Right lung (tissue), 5 donors: ENCODE results near the gene CD6. TPM values are rescaled to one million over a fixed set of nuclear protein-coding genes. Genes with fewer than 3 reads are reported as not detected.

ENCODE experiments used
- DNase-seq, 2 donors: peaks; one replicate each; pipeline ENCODE4 v3.0.0-alpha.2; 2013
- polyA plus RNA-seq, 5 donors: library from polyadenylated mRNA; unstranded; fragments of 120-200 nt; gene quantifications; one replicate each; pipeline versions ENCODE4 v1.2.1 to v1.2.3, GENCODE V29; 2013; ENCODE audit warnings: inconsistent platforms in 1 of 5, low replicate concordance in 1 of 5; ENCODE audit not compliant: insufficient read length in 5 of 5, insufficient read depth in 1 of 5

The CD6 gene
- polyA plus RNA-seq, 5 donors = 0.99 to 2.1 (median 1.1) TPM

- DNase-seq = no peak
Observed at GRCh38 chr11:60934790-60935605, 36.5 kb upstream of the CD6 start.

DNA sequence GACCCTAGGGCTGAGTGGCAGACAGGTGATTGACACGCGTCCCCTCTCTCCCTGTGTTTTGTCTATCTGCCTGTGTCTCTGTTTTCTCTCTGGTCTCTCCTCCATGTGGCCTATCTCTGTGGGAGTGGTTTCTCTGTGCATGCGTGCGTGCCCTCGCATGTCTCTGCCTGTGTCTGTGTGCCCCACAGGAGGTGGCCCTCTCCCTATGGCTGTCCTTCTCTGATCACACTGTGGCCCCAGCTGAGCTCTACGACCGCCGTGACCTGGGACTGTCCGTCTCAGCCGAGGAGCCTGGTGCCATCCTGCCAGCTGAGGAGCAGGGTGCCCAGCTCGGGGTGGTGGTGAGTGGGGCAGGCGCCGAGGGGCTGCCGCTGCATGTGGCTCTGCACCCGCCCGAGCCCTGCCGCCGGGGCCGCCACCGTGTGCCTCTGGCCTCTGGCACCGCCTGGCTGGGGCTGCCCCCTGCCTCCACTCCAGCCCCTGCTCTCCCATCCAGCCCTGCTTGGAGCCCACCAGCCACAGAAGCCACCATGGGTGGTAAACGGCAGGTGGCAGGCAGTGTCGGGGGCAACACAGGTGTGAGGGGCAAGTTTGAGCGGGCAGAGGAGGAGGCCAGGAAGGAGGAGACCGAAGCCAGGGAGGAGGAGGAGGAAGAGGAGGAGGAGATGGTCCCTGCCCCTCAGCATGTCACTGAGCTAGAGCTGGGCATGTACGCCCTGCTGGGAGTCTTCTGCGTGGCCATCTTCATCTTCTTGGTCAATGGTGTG, 35.6 kb upstream of the CD6 start:
- DNase-seq = no peak

GRCh38 chr11:60936467-60937143, 34.9 kb upstream of the CD6 start:
- DNase-seq = no peak

- DNase-seq = no peak
Observed at GRCh38 chr11:60937144-60937527, 34.3 kb upstream of the CD6 start.

- no peak for DNase-seq
Observed at GRCh38 chr11:60937811-60938210, 33.7 kb upstream of the CD6 start.

- no peak for DNase-seq
Observed at GRCh38 chr11:60938500-60938899, 33.0 kb upstream of the CD6 start.

DNA sequence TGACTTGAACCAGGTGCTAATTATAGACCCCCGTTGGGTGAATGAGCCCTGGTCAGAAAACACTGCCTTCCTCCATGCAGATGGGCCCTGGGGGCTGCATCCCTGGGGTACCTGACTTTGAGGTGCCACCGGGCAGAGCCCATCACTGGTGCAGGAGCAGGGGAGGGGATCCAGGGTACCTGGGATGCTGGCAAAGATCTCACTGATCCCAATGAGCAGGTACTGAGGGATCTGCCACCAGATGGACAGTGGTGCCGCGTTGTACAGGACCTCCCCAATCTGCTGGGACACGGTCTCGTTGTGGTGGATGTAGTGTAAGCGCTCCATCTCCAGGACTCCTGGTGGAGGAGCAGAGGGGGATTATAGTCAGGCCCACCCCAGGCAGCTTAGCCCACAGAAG, 32.2 kb upstream of the CD6 start:
- no peak for DNase-seq

DNA sequence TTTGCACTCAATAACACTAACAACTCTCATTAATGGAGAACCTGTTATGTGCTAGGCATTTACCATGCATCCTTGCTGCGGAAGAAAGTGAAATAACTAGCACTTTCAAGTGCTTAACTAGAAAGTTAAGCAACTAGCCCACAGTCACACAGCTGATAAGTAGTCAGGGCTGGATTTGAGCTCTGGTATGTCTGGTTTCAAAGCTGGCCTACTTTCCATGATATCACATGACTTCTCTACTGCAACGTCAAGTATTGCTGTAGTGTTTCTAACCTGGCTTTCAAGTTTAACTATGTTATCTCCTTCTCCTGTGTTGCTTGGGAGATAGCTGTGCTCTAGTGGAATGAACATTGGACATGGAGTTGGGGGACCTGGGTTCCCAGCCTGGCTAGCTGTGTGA, 31.6 kb upstream of the CD6 start:
- DNase-seq = no peak

DNA sequence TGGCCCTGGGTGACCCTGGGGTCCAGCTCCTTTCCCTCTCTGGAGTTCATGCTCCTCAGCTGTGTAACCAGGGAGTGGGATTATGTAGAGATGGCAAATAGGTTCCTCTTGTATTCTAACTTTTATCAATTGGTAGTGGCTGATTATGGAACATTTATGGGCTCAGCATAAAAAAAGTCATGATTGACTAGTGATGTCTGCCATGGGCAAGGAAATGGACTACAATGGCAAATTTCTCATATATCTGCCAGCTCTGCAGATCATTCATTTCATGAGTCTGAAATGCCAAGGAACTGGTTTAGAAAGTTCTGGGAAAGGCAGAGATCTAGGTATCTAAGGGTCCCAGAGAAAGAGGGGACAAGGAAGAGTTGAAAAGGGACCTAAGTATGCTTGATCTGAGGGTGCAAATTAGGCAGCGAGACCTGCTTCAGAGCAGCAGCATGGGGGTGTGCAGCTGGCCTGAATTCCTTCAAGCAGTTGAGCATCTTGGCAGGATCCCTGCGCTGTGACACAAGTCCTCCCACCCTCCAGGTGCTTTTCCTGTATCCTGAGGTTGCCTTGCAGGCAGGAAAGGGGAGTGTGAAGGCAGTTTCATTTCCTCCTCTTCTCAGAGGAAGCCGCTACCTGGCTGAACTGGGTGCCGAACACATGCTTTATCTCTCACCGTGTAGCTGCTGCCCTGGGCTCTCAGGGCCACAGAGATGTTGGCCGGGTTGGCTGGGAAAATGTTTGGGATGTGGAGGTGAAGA, 29.9 kb upstream of the CD6 start:
- no peak for DNase-seq

GRCh38 chr11:60942219-60942618, 29.3 kb upstream of the CD6 start:
- DNase-seq = no peak

DNA sequence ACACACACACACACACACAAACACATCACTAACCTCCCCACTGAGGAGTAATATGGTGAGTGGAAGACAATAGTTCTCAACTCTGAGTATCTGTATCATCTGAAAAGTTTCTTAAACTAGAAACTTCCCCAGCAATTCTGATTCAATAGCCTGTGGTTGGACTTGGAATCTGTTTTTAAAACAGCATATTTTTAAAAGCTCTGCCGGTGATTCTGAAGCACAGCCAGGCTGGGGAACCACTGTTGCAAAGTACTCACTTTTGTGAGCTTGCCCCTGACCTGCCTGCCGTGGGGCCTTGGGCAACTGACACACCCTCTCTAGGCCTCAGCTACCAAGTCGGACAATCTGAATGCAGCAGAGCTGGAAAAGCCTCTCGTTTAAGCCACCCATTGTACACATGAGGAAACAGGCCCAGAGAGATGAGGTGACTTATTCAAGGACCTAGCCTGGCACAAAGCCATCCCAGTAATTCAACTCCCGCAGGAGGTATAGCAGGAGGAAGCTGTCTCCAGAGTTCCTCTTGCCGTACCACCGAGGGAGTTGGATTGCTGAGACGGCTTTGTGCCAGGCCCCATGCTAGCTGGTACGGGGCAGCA, 28.4 kb upstream of the CD6 start:
- DNase-seq = peak; percentile 57 to 59

DNA sequence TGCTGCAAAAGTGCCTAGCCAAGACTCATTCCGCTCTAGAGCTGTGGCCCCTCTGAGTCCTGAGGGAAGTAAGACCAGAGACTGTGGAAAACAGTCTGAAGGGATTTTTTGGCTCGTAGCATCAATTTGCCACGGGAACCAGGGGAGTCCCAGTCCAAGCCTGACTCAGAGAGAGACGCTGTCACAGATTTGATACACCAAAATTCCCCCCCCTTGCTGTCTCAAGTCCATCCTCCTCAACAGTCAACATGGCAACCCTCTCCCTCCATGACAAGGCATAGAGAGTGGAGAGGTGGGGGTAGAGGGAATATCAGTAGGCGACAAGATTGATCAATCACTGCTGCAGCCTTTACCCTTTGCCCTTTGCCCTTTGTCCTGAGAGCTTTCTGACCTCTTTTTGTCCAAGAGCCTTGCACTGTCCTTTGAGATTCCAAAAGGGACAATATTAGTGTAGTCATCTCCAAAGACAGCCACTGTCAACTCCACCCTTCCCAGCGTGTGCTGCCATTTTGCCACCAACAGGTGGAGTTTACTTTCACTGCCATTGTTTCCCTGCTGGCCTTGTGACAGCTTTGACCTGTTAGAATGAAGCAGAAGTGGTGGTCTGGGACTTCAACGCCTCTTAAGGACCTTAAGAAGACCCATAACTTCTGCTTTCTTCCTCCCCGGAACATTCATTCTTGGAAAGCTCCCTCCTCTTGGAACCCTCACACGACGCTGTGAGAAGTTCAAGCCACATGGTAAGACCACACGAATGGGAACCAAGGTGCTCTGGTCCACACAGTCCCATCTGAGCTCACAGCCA, 26.8 kb upstream of the CD6 start:
- no peak for DNase-seq

DNA sequence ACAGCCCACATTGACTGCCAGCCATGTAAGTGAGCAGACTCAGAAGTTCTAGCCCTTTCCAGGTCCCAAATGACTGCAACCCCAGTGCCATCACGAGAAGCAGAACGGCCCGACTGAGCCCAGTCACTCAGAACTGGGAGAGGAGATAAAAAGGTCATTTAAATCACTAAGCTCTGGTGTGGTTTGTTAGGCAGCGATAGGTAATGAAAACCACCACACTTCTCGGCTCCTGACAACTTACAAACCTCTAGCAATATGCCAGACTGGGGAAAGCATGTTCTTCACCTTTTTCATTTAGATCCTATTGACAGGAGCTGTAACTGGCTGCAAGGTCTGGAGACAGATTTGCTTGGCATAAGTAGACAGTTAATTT, 26.2 kb upstream of the CD6 start:
- no peak for DNase-seq

GRCh38 chr11:60946601-60947264, 24.7 kb upstream of the CD6 start:
- DNase-seq = no peak

- DNase-seq = no peak
Observed at GRCh38 chr11:60947700-60948099, 23.8 kb upstream of the CD6 start.

GRCh38 chr11:60948250-60948649, 23.2 kb upstream of the CD6 start:
- no peak for DNase-seq

GRCh38 chr11:60950024-60950423, 21.5 kb upstream of the CD6 start:
- no peak for DNase-seq

DNA sequence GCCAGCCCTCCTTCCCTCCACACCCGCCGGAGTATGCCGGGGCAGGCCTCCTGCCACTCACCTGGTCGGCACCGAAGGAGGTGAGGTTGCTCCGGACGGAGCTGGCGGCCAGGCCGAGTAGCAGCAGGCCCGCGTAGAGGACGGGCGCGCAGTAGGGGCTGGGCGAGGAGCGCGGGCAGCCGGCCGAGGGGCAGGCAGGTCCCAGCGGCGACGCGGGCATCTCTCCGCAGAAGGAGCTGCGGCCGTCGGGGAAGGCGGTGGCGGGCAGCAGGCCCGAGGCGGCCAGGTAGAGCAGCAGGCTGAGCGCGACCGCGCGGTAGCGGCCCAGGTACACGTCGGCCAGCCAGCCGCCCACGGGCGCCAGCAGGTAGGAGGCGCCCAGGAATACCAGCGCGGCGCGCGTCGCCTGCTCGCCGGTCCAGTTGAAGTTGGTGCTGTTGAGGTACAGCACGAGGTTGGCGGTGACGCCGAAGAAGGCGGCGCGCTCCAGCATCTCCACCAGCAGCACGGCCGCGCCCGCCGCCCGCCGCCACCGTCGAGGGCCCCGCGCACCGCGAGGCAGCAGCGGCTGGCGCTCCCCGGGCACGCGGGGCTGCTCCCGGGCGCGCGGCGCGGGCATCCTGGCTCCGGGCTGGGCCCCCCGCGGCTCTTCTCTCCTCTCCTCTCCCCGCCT, 20.4 kb upstream of the CD6 start:
- DNase-seq = peak in 1 of 2 donors; percentile 38

GRCh38 chr11:60951606-60951903, 19.9 kb upstream of the CD6 start:
- no peak for DNase-seq
